Raji (cell line): ENCODE data around the gene ARHGAP26.

Source experiments
- POLR2A ChIP-seq: IDR thresholded peaks from 2 replicates; pipeline ENCODE4 v1.6.1; 2011; ENCODE audit warnings: low read depth, low read length, control low read depth; ENCODE audit not compliant: insufficient read depth

ARHGAP26 gene

GRCh38 chr5:143145243-143146160 lies 375.3 kb downstream of the ARHGAP26 start:
- TF ChIP-seq POLR2A = no peak

DNA sequence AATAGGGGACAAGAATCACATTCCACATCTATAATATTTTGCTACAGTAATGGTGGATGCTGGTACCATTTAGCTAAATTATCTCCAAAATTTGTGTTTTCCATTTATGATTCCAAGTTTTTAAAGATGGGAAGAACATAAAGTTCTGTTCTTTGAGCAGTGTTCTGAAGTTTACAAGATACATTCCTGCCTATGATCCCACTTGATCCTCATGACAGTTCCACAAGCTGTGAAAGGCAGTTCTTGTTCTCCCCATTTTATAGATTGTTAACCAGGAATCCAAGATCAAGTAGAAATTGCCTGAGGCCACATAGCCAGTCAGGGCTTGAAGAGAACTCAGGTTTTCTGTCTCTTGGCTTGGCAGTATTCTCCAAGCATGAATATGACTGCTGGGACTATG lies 376.0 kb downstream of the ARHGAP26 start:
- TF ChIP-seq POLR2A = no peak

GRCh38 chr5:143147383-143147782 lies 377.2 kb downstream of the ARHGAP26 start:
- no peak for TF ChIP-seq POLR2A

GRCh38 chr5:143147902-143148301 lies 377.7 kb downstream of the ARHGAP26 start:
- TF ChIP-seq POLR2A = no peak

GRCh38 chr5:143148771-143149170 lies 378.6 kb downstream of the ARHGAP26 start:
- TF ChIP-seq POLR2A = no peak

GRCh38 chr5:143149759-143150158 lies 379.6 kb downstream of the ARHGAP26 start:
- TF ChIP-seq POLR2A = no peak

DNA sequence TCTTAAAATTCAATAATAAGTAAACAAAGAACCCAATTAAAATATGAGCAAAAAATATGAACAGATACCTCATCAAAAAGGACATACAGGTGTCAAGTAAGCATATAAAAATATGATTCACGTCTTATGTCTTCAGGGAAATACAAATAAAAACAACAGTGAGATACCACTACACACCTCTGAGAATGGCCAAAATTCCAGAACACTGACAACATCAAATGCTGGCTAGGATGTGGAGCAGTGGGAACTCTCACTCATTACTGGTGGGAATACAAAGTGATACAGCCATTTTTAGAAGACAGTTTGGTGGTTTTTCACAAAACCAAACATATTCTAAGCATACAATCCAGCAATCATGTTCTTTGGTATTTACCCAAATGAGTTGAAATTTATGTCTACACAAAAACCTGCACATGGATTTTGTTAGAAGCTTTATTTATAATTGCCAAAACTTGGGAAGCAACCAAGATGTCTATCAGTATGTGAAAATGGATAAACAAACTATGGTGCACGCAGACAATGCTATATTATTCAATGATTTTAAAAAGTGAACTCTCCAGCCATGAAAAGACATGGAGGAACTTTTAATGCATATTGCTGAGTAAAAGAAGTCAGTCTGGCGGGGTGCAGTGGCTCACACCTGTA lies 381.0 kb downstream of the ARHGAP26 start:
- no peak for TF ChIP-seq POLR2A

GRCh38 chr5:143152445-143152844 lies 382.3 kb downstream of the ARHGAP26 start:
- no peak for TF ChIP-seq POLR2A

- TF ChIP-seq POLR2A = no peak
Observed at GRCh38 chr5:143153332-143154119, 383.3 kb downstream of the ARHGAP26 start.

DNA sequence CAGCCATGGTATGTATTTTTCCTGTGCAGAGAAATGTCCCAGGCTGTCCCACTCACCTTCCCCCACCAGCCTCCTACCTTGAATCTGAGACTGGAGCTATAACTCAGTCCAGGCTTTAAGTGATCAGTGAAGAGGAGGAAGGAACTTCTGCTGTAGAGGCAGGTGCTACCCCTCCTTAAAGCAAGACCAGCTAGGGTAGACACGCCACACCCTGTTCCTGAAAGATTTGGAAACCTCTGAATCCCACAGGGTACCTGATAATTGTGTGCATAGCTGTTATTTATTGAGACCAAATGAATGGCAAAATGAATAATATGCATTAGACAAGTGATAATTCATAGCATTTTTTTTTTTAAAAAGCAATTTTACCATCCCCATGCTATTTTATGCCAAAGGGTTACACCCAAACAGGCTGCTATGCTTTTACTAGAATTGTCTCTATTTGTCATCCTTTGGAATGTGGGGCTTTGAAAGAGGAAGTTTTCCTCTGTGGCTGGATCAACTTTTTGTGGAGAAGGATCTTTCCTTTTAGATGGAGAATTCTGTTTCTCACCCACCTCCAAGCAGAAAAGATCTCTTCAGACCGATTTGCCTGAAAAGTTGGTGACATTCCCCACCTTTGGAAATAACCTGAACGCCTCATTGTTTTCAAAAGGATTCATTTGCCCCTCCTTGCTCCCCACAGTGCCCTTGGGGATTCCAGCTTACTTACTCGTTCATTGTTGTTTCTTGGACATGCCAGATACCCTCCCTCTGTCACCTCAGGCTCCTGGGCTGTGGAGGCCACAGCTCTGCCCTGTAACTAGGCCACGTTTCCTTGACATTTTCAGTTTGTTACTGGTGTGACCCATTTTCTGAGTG lies 384.6 kb downstream of the ARHGAP26 start:
- no peak for TF ChIP-seq POLR2A

- TF ChIP-seq POLR2A = no peak
Observed at GRCh38 chr5:143155455-143155854, 385.3 kb downstream of the ARHGAP26 start.

GRCh38 chr5:143156086-143156485 lies 385.9 kb downstream of the ARHGAP26 start:
- TF ChIP-seq POLR2A = no peak

- TF ChIP-seq POLR2A = no peak
Observed at GRCh38 chr5:143156572-143156971, 386.4 kb downstream of the ARHGAP26 start.

- TF ChIP-seq POLR2A = no peak
Observed at GRCh38 chr5:143159031-143159430, 388.9 kb downstream of the ARHGAP26 start.

- no peak for TF ChIP-seq POLR2A
Observed at GRCh38 chr5:143161885-143162540, 391.8 kb downstream of the ARHGAP26 start.

GRCh38 chr5:143162810-143163209 lies 392.6 kb downstream of the ARHGAP26 start:
- TF ChIP-seq POLR2A = no peak
